Stimulated activated effector memory CD8-positive, alpha-beta T cell treated with anti-CD3 and anti-CD28 coated beads, Interleukin-12 subunit alpha, Interleukin-12 subunit beta, amount 100 ng/mL, for 72 hours (primary cell): ENCODE measurements around the gene HPX.

ENCODE experiments used
- ATAC-seq: fragments of 150-1000 bp; cut with Tn5 transposase; 2 replicates; pipeline ENCODE4 v1.10.0; 2021
- DNase-seq, 2 donors: peaks; one replicate each; pipeline ENCODE4 v3.0.0; 2021 to 2022; ENCODE audit warnings: low spot score in 2 of 2
- H3K27ac Mint-ChIP-seq: one replicate; pipeline ENCODE4 v1.8.0; 2022; ENCODE audit warnings: mild to moderate bottlenecking, mixed read lengths
- H3K36me3 Mint-ChIP-seq: one replicate; pipeline ENCODE4 v1.8.0; 2022; ENCODE audit warnings: mild to moderate bottlenecking, mixed read lengths
- H3K4me1 Mint-ChIP-seq: one replicate; pipeline ENCODE4 v1.8.0; 2022; ENCODE audit warnings: mixed read lengths
- H3K4me3 Mint-ChIP-seq: one replicate; pipeline ENCODE4 v1.8.0; 2022; ENCODE audit warnings: mild to moderate bottlenecking, mixed read lengths
- H3K9me3 Mint-ChIP-seq: one replicate; pipeline ENCODE4 v1.8.0; 2022; ENCODE audit warnings: mixed read lengths

HPX gene

DNA sequence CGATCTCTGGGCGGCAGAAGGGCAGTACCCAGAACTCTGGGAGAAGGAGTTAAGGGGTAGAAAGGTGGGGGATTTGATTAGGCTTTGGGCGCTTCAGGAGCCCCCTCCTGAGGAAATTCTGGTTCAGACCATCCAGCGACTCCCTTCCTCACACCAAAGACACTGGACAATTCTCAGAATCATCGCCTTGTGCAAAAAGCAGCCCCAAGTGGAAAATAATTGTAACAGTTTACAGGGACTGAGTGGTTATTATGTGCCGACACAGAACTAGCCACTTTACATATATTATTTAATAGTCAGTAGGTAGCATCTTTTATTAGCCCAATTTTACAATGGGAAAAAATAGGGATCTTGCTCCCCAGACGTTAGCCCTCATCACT, 33.6 kb upstream of the HPX start:
- Mint-ChIP-seq H3K27ac (peak overlapping the region; percentile 81), H3K4me3 (peak overlapping the region; percentile 77), H3K4me1 (peaks cover 21% of the 10 kb centered on the region), H3K9me3 (no peaks in the 10 kb centered on the region), H3K36me3 (peaks cover 38% of the 10 kb centered on the region)
- DNase-seq (no peak), ATAC-seq (no peak)

DNA sequence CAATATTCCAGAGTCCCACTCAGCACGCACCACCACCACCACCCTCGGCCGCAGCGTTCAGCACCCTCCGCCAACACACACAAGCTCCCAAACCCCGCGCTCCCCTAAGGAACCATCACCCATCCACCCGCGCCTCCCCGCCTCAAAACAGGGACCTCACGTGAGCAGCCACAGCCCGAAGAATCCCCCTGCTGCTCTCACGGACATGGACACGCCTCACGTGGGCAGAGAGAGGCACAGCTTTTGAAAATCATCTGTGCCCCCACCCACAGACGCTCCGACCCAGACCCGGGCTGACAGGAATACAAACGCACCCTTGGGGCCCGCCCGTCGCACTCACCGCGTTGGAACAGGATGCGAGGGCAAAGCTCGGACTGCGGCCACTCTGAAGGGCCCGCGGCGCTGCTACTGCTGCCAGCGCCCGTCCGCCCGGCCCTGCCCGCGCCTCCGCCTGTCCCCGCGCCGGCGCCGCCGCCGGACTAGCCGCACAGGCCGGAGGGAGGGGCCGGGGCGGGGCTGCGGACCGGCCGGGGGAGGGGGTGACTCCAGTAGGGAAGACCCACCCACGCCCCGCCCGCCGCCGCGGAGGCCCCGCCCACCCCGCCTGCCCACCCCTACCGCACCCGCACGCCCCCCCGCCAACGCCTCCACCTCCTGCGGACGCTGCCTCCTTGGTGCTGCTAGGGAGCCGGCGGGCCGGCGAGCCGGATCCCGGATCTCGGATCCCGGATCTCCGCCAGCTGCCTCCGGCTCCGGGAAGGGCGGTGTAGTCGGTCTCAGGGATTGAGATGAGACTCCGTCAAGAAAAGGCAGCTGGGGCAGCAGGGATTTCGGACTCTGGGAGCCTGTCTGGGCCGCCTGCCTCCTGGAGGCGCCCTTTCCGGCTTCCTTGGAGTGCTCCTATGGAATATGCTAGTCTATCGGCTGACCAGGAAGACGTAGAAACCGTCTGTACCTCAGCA, 32.9 kb upstream of the HPX start, which contains the start of gene TRIM3:
Gene TRIM3 (minus strand): TSS at position 491 of the 962 bp plus-strand sequence. CDS start 8,246 bp downstream, outside the sequence.
- H3K4me3 Mint-ChIP-seq: peak within 1 kb of the TSS; percentile 77
- DNase-seq: peak; percentile 46 to 75
- H3K4me1 Mint-ChIP-seq: peaks cover 16% of the 10 kb centered on the region
- ATAC-seq: peak; percentile 75
- peaks cover 36% of the 10 kb centered on the region for H3K36me3 Mint-ChIP-seq
- peak within 1 kb of the TSS; percentile 81 for H3K27ac Mint-ChIP-seq
- no peaks in the 10 kb centered on the region for H3K9me3 Mint-ChIP-seq

DNA sequence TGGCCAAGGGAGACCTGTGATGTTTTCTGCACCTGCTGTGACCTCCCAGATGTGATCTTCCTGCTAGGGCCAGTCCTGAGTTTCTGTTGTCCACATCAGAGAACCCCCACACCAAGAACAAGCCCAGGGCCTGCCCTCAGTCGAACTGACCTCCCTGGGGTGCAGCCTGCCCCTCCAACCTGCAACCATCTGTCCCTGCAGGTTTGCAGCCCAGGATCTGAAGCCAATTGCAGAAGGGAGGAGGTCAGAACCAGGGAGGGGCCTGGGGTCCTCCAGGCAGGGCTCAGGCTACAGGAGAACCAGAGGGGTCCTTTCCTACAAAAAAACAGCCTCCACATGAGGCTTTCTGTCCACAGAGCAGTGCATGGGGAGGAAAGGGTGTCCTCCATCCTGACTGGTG, 32.1 kb upstream of the HPX start:
- Mint-ChIP-seq H3K4me1 (peaks cover 13% of the 10 kb centered on the region), H3K27ac (peak overlapping the region; percentile 81), H3K4me3 (peak overlapping the region; percentile 77), H3K9me3 (no peaks in the 10 kb centered on the region), H3K36me3 (peaks cover 32% of the 10 kb centered on the region)
- ATAC-seq (no peak), DNase-seq (no peak)

DNA sequence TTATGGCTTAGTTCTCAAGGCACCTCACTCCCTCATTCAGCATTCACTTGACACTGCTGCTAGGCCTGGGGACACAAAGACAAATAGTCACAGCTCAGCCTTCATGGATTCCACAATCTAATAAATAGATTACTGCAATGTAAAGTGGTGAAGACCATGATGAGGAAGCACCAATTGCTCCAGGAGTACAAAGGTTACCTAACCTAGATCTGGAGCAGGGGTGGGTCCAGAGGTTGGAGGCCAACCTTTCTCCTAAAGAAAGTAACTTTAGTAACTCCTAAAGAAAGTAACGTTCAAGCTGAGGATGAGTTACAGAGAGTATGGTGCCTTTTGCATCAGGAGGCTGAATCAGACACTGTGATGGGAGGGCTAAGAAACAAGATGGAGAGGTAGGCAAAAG, 28.8 kb upstream of the HPX start:
- ATAC-seq: no peak
- H3K27ac Mint-ChIP-seq: no peak overlapping the region
- H3K9me3 Mint-ChIP-seq: no peaks in the 10 kb centered on the region
- H3K4me1 Mint-ChIP-seq: peaks cover 10% of the 10 kb centered on the region
- peaks cover 7% of the 10 kb centered on the region for H3K36me3 Mint-ChIP-seq
- no peak overlapping the region for H3K4me3 Mint-ChIP-seq
- DNase-seq: no peak

DNA sequence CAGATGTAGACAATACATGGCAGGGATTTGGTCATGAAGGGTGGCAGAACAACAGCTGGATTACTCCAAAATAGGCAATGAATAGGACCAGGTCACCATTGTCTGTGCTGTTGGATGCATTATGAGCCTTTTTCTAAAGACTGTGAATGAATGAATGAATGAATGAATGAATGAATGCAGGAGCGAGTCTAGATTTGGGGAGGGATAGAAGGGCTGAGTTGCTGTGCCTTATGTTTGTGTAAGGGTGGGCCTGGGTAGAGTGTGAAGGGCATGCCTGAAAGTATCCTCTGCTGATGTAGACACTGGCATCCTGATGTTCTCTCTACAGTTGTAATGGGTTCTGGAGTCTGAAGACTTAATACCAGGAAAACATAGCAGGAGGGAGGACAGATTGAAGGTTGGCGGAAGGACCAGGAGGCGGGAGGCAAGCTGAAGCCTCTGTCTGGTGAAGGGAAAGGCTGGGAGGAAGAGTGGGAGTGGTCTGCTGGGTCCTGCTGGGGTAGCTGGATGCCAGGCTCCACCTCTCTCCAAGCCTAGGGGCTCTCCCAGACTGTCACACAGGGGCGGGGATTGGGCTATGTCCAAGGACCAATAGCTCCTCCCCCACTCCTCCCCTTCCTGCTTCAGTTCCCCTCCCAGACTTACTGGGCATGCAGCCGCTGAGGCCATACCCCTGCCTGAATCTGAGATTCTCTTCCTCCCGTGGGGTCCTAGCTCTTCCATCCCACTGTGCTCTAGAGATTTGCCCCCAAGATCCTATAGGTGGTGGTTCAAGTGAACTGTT, 28.1 kb upstream of the HPX start:
- no peak for DNase-seq
- Mint-ChIP-seq H3K4me1 (peaks cover 10% of the 10 kb centered on the region), H3K9me3 (no peaks in the 10 kb centered on the region), H3K36me3 (peaks cover under 1% of the 10 kb centered on the region), H3K27ac (no peak overlapping the region), H3K4me3 (no peak overlapping the region)
- peak; percentile 19 for ATAC-seq

DNA sequence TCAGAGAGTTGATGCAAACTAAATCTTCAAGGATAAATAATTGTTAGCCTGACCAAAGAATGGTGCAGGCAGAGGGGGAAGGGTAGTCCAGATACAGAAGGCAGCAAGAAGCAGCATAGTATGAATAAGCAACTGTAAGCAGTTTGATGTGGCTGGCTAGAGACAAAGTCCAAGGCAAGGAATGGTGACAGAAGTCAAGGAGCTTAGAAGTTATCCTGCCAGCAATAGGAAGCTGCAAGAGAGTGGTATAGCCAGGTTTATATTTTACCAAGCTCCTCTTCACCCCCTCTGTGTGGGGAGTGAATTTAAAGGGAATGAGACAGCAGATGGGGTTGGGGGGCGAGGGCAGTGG, 18.3 kb upstream of the HPX start:
- H3K9me3 Mint-ChIP-seq: no peaks in the 10 kb centered on the region
- no peak overlapping the region for H3K4me3 Mint-ChIP-seq
- H3K4me1 Mint-ChIP-seq: no peaks in the 10 kb centered on the region
- no peak for DNase-seq
- ATAC-seq: no peak
- H3K36me3 Mint-ChIP-seq: no peaks in the 10 kb centered on the region
- no peak overlapping the region for H3K27ac Mint-ChIP-seq

DNA sequence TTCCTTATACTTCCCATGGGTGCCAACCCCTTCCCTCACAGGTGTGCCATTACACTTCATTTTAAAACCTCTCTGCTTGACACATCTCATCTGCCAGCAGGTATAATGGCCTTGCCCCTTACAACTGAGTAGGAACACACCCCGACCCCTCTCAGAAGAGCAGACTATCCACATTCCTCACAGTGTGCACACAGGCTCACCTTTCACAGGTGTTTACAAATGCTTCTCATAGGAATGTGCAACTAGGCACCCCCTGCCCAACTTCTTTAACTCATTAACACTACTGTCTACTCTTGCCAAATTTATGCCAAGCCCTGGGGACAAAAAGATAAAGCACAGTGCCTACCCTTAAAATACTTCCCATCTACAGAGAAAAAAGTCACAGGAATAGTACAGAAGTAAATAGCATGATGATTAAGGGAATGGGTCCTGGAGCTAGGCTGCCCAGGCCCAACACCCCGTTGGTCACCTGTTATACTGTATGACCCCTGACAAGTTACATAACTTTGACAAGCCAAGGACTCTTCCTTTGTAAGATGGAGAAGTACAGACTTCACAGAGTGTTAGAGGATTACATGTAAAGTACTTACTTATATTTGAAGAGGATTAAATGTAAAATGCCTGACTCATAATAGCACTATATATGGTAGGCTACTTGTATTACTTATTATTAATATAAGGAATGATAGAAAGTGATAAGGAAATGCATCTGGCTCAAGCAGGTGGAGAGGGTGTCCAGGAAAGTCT, 17.7 kb upstream of the HPX start:
- ATAC-seq (no peak), DNase-seq (no peak)
- Mint-ChIP-seq H3K4me3 (no peak overlapping the region), H3K9me3 (no peaks in the 10 kb centered on the region), H3K36me3 (no peaks in the 10 kb centered on the region), H3K27ac (no peak overlapping the region), H3K4me1 (no peaks in the 10 kb centered on the region)

DNA sequence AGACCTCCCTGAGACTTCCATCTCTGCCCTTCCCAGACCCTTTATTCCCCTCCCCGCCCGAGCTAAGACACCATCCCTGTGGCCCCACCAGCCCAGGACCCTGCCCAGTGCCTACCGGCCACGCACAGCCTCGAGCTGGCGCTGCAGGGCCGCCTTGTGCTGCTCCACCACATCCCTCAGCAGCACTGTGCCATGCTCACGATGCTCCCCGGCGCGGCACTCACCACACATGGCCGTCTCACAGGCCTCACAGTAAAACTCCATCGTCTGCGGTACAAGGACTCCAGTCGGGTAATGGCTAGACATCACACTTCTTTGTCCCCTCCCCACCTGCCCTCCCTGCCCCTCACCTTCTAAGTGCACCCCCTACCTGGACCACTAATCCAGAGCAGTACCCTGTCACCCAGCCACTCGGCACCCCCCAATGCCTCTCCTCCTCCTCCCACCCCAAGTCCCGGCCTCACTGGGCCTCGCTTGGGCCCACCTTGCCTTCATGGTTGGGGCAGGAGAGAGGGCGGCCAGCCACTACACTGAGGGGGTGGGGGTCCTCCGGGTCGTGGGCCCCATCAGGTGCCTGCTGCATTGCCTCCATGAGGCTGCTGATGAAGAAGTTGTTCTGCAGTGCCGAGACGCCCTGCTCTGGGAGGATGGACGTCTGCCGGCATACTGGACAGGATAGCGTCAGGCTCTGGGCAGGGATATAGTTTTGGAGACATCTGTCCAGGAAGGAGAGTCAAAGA, 17.0 kb upstream of the HPX start:
- Mint-ChIP-seq H3K9me3 (no peaks in the 10 kb centered on the region), H3K4me1 (no peaks in the 10 kb centered on the region), H3K36me3 (no peaks in the 10 kb centered on the region), H3K27ac (no peak overlapping the region), H3K4me3 (no peak overlapping the region)
- no peak for DNase-seq
- no peak for ATAC-seq

DNA sequence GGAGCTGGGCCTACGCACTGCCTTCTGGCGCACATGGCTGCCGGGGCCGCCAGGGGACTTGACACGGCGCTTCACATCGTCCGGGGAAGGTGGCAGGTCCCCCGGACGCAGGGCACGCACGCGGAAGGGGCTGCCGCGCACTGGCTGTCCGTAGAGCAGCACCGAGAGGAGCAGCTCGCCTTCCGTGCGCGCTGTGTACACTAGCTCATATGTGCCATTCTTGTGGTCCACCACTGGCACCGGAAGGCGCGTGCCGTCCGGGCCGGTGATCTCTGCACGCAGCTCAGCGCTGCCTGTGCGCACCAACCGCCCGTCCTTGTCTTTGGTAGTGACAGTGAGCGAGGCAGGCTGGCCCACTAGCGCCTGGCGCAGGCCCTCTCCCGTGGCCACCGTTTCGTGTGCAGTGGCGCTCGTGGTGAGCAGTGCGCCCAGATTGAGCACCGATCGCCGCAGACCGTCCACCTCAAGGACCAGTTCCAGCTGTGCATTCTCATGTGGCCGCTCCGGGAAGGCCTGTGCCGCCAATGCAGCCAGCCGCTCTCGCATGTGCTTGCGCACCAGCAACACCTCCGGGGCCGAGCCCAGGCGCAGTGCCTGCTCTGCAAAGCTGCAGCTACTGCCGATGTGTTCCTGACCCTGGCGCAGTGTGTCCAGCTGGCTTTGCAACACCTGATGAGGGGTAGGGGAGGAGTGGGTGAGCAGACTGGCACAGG, 15.7 kb upstream of the HPX start:
- H3K4me1 Mint-ChIP-seq: no peaks in the 10 kb centered on the region
- H3K9me3 Mint-ChIP-seq: no peaks in the 10 kb centered on the region
- no peak overlapping the region for H3K27ac Mint-ChIP-seq
- DNase-seq: no peak
- H3K36me3 Mint-ChIP-seq: no peaks in the 10 kb centered on the region
- no peak for ATAC-seq
- H3K4me3 Mint-ChIP-seq: no peak overlapping the region

DNA sequence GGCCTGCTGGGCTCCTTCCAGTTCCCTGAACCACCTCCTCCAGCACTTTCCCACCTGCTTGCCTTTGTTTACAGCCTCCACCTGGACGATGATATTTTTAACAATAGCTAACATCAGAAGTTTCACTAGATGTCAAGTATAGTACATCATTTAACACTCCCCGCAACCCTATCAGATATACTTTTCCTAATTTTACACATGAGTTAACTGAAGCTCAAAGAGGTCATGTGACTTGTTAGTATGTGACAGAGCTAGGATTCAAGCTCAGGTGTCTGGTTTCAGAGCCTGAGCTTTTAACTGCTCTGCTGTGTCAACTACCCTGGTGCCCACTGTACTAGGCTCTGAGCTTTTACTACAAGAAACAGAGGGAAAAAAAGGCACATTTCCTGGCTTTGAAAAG, 14.3 kb upstream of the HPX start:
- no peak overlapping the region for H3K27ac Mint-ChIP-seq
- no peaks in the 10 kb centered on the region for H3K36me3 Mint-ChIP-seq
- ATAC-seq: no peak
- H3K4me1 Mint-ChIP-seq: no peaks in the 10 kb centered on the region
- no peak overlapping the region for H3K4me3 Mint-ChIP-seq
- DNase-seq: no peak
- H3K9me3 Mint-ChIP-seq: no peaks in the 10 kb centered on the region

DNA sequence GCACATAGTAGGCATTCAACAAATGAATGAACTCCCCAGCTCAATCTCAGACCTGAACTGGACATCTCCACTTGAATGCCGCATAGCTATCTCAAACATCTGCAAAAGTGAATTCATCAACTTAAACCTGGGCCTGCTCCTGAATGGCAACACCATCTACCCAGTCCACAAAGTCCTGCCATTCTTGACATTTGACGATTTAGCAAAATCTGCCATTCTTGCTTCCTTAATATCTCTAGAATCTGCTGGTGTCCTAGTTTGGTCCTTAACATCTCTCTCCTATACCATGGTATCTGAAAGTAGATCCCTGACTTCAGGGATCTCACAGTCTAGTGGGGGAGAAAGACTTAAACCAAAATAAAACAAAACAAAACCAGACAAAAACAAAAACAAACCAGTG, 12.4 kb upstream of the HPX start:
- Mint-ChIP-seq H3K9me3 (no peaks in the 10 kb centered on the region), H3K4me1 (no peaks in the 10 kb centered on the region), H3K4me3 (no peak overlapping the region), H3K36me3 (no peaks in the 10 kb centered on the region), H3K27ac (no peak overlapping the region)
- ATAC-seq (no peak), DNase-seq (no peak)

DNA sequence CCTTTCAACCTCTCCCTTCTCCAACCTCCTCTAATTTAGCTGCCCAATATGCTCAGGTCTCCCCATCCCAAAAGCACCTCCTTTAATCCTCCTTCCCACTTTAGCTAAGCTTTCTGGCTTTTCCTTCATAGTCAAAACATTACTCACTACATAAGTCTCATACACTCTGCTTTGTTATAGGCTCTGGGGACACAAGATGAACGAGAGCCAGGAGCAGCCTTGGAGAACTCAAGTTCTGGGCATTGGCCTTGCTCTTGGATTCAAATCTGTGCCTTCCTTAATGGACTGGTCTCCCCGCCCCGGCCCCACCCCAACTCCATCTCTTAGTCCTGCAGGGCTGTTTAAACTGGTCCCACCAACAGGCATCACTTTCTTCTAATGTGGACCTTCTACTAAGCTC, 11.4 kb upstream of the HPX start:
- no peaks in the 10 kb centered on the region for H3K36me3 Mint-ChIP-seq
- ATAC-seq: no peak
- no peaks in the 10 kb centered on the region for H3K4me1 Mint-ChIP-seq
- DNase-seq: no peak
- no peak overlapping the region for H3K4me3 Mint-ChIP-seq
- no peak overlapping the region for H3K27ac Mint-ChIP-seq
- no peaks in the 10 kb centered on the region for H3K9me3 Mint-ChIP-seq

DNA sequence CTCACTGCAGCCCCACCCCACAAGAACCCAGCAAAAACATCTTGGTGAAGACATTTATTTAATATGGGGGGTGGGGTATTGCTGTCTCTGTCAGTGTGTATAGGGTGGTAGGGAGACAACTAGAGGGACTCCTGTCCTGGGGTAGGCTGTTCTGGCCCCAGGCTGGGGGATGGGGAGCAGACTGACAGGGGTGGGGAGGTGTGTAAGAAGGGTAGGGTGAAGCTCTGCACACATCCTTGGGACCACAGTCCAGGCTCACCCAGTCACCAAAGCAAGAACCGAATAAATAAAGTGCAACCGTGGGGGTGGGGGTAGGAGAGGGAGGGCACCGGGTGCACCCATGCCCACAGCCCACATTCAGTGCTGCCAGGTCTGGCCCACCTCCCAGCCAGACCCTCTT, 7.8 kb upstream of the HPX start:
- ATAC-seq: no peak

DNA sequence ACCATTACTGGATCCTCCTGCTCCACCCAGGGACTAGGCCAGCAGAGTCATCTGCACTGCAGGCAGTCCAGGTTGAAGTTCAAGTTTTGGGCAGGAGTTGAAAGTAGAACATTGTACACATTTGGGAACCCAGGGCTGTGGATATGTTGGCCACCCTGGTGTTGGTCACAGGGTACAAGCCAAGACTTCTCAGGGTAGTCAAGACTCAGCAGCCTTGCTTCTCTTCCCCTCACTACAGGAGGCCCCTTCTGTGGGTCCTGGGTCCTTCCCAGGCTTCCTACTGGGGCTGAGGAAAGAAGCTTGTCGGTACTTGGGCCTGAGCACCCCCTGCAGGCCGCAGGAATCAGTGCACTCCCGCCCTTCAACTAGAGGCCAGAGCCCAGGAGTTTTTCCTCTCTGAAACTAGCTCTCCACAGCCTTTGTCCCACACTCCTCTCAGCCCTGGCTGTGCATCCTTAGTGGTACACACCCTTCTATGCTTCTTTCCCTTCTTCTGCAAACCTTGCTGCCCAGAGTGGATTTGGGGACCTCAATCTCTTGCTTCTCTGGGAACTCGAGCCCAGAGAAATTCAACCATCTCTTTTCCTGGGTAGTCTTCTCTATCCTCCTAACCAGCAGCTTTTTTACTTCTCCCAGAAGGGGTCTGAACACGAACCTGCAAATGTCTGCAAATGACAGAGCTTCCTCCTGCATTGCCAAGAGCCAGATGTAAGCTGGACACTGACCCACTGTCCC, 2.6 kb upstream of the HPX start:
- ATAC-seq (peak; percentile 77), DNase-seq (peak; percentile 37 to 68)
- Mint-ChIP-seq H3K4me1 (no peaks in the 10 kb centered on the region), H3K4me3 (no peak overlapping the region), H3K36me3 (peaks cover 5% of the 10 kb centered on the region), H3K9me3 (no peaks in the 10 kb centered on the region), H3K27ac (no peak overlapping the region)

More for the DNA sequence above, 7.8 kb upstream of the HPX start:
- DNase-seq: no peak
- Mint-ChIP-seq H3K27ac (no peak overlapping the region), H3K36me3 (no peaks in the 10 kb centered on the region), H3K4me1 (no peaks in the 10 kb centered on the region), H3K4me3 (no peak overlapping the region), H3K9me3 (no peaks in the 10 kb centered on the region)
